DMS114 treated with DMSO at 0.1 percent for 48 hours (cell line): Measurements from ENCODE around the gene RBM47.

Experiments
- DNase-seq: peaks from one replicate; lab custom pipeline; 2025; ENCODE audit not compliant: unreplicated experiment; lab: John Stamatoyannopoulos, UW

Gene RBM47

GRCh38 chr4:40592034-40592433 lies 37.6 kb downstream of the RBM47 start:
- no peak for DNase-seq

GRCh38 chr4:40587826-40588225 lies 41.8 kb downstream of the RBM47 start:
- no peak for DNase-seq

- no peak for DNase-seq
These were observed 42.3 kb downstream of the RBM47 start for GRCh38 chr4:40587351-40587750.

- DNase-seq: no peak
These were observed 42.9 kb downstream of the RBM47 start for GRCh38 chr4:40586729-40587128.

GRCh38 chr4:40586034-40586433 lies 43.6 kb downstream of the RBM47 start:
- no peak for DNase-seq

- DNase-seq: no peak
These were observed 44.4 kb downstream of the RBM47 start for GRCh38 chr4:40585201-40585799.

GRCh38 chr4:40584517-40585141 lies 45.0 kb downstream of the RBM47 start:
- no peak for DNase-seq

- DNase-seq: no peak
These were observed 45.7 kb downstream of the RBM47 start for GRCh38 chr4:40583850-40584439.

GRCh38 chr4:40582413-40582812 lies 47.3 kb downstream of the RBM47 start:
- no peak for DNase-seq

- no peak for DNase-seq
These were observed 48.2 kb downstream of the RBM47 start for GRCh38 chr4:40581254-40582140.

- no peak for DNase-seq
These were observed 49.7 kb downstream of the RBM47 start for GRCh38 chr4:40579983-40580382.

- no peak for DNase-seq
These were observed 51.9 kb downstream of the RBM47 start for GRCh38 chr4:40577588-40578253.

- DNase-seq: no peak
These were observed 52.8 kb downstream of the RBM47 start for GRCh38 chr4:40576651-40577480.

- no peak for DNase-seq
These were observed 53.8 kb downstream of the RBM47 start for GRCh38 chr4:40575846-40576245.

- DNase-seq: no peak
These were observed 55.9 kb downstream of the RBM47 start for GRCh38 chr4:40573593-40574311.

GRCh38 chr4:40572692-40573310 lies 56.9 kb downstream of the RBM47 start:
- DNase-seq: no peak

GRCh38 chr4:40571208-40571607 lies 58.5 kb downstream of the RBM47 start:
- no peak for DNase-seq

- DNase-seq: no peak
These were observed 59.2 kb downstream of the RBM47 start for GRCh38 chr4:40570348-40571077.
